SK-N-SH (cell line): ENCODE measurements around the gene CDC42SE2. TPM values are rescaled to one million over a fixed set of nuclear protein-coding genes. Genes with fewer than 3 reads are reported as not detected.
"Not testable (repeated sequence)": the region's sequence is repeated elsewhere in the genome, so short reads cannot be mapped to it uniquely, and the experiment has no call there.

ENCODE experiments used
- CTCF ChIA-PET: fragments of 300-600, 350-600 bp; formaldehyde crosslinking; extraction: SDS; loops from one replicate; lab custom pipeline; 2021; lab: Yijun Ruan, JAX
- POLR2A ChIA-PET: fragments of 350-600 bp; sonication (Branson Sonifier 250); formaldehyde crosslinking; extraction: SDS; loops from one replicate; lab custom pipeline; 2020; ENCODE audit warnings: antibody characterized with exemption, inconsistent platforms; lab: Yijun Ruan, JAX
- DNase-seq: peaks from one replicate; pipeline ENCODE4 v3.0.0; 2012
- H2AFZ ChIP-seq: fragments of 200-600 bp; sonication (generic); 2 replicates; pipeline ENCODE4 v1.8.1; 2016; ENCODE audit warnings: antibody characterized with exemption, mild to moderate bottlenecking, low read depth
- H3F3A ChIP-seq: fragments of 200-600 bp; sonication (generic); replicated peaks from 2 replicates; pipeline ENCODE3; 2016; ENCODE audit warnings: antibody characterized with exemption, mild to moderate bottlenecking; ENCODE audit not compliant: insufficient read depth
- H3K27ac ChIP-seq, 2 experiments: fragments of 200-500 bp in 1 of 2; fragments of 200-600 bp in 1 of 2; sonication (Bioruptor generic) in 1 of 2; sonication (generic), shearing (Covaris generic) in 1 of 2; 2 replicates each; pipeline versions ENCODE4 v1.5.1 to v1.6.1; 2014 to 2016; ENCODE audit warnings: low read depth in 2 of 2, inconsistent platforms in 1 of 2, low read length in 1 of 2, mild to moderate bottlenecking in 1 of 2, mixed read lengths in 1 of 2
- H3K27me3 ChIP-seq: fragments of 200-600 bp; sonication (generic), shearing (Covaris generic); 2 replicates; pipeline ENCODE4 v1.6.1; 2016; ENCODE audit warnings: mixed run types; ENCODE audit not compliant: insufficient read depth
- H3K36me3 ChIP-seq, 2 experiments: fragments of 200-500 bp in 1 of 2; fragments of 200-600 bp in 1 of 2; sonication (Bioruptor generic) in 1 of 2; sonication (generic) in 1 of 2; replicated peaks in 1 of 2; 2 replicates each; pipeline versions ENCODE3 to v1.5.1; 2014 to 2016; ENCODE audit warnings: low read length in 1 of 2, mild to moderate bottlenecking in 1 of 2; ENCODE audit not compliant: insufficient read depth in 2 of 2, control insufficient read depth in 1 of 2
- H3K4me1 ChIP-seq, 2 experiments: fragments of 200-500 bp in 1 of 2; fragments of 200-600 bp in 1 of 2; sonication (Bioruptor generic) in 1 of 2; sonication (generic), shearing (Covaris generic) in 1 of 2; 2 replicates each; pipeline versions ENCODE4 v1.5.1 to v1.6.1; 2014 to 2016; ENCODE audit warnings: low read depth in 1 of 2, low read length in 1 of 2, mixed run types in 1 of 2; ENCODE audit not compliant: insufficient read depth in 2 of 2, control insufficient read depth in 1 of 2
- H3K4me2 ChIP-seq: fragments of 200-600 bp; sonication (generic), shearing (Covaris generic); 2 replicates; pipeline ENCODE4 v1.6.1; 2017; ENCODE audit warnings: mixed run types
- H3K4me3 ChIP-seq, 2 experiments: fragments of 200-500 bp in 1 of 2; fragments of 200-600 bp in 1 of 2; sonication (Bioruptor generic) in 1 of 2; sonication (generic), shearing (Covaris generic) in 1 of 2; 2 replicates each; pipeline versions ENCODE4 v1.5.1 to v1.8.1; 2014 to 2016; ENCODE audit warnings: low read depth in 2 of 2, inconsistent platforms in 1 of 2, low read length in 1 of 2, mild to moderate bottlenecking in 1 of 2, mixed read lengths in 1 of 2, moderate library complexity in 1 of 2
- H3K79me2 ChIP-seq: fragments of 200-600 bp; sonication (generic); 2 replicates; pipeline ENCODE4 v1.8.1; 2017; ENCODE audit warnings: mild to moderate bottlenecking; ENCODE audit not compliant: insufficient read depth
- H3K9ac ChIP-seq: fragments of 200-600 bp; sonication (generic); 2 replicates; pipeline ENCODE4 v1.6.1; 2017; ENCODE audit warnings: mixed run types
- H3K9me2 ChIP-seq: fragments of 200-600 bp; sonication (generic); 2 replicates; pipeline ENCODE4 v1.6.1; 2017; ENCODE audit warnings: mixed run types
- H3K9me3 ChIP-seq: fragments of 200-600 bp; sonication (generic); 2 replicates; pipeline ENCODE4 v1.6.1; 2017; ENCODE audit warnings: mixed run types, mild to moderate bottlenecking, moderate library complexity
- H4K20me1 ChIP-seq: fragments of 200-600 bp; sonication (generic); 2 replicates; pipeline ENCODE4 v1.6.1; 2017; ENCODE audit warnings: mild to moderate bottlenecking, mixed run types; ENCODE audit not compliant: insufficient read depth
- ELF1 ChIP-seq: IDR thresholded peaks from 2 replicates; pipeline ENCODE4 v1.4.0; 2012
- EP300 ChIP-seq, 2 experiments: IDR thresholded peaks; 2 replicates each; pipeline versions ENCODE4 v1.4.0 to v1.6.1; 2012; ENCODE audit warnings: borderline replicate concordance in 1 of 2, low read depth in 1 of 2, low read length in 1 of 2
- MAX ChIP-seq: IDR thresholded peaks from 2 replicates; pipeline ENCODE4 v1.4.0; 2012; ENCODE audit warnings: low read depth
- MXI1 ChIP-seq: IDR thresholded peaks from 2 replicates; pipeline ENCODE4 v1.6.1; 2012; ENCODE audit warnings: mild to moderate bottlenecking, low read depth, low read length, improper control_type of control experiment
- RCOR1 ChIP-seq: fragments of 150-350 bp; IDR thresholded peaks from 2 replicates; pipeline ENCODE4 v1.6.1; 2017; ENCODE audit warnings: antibody characterized with exemption, low read length
- TCF12 ChIP-seq: IDR thresholded peaks from 2 replicates; pipeline ENCODE4 v1.4.0; 2012
- TEAD4 ChIP-seq: IDR thresholded peaks from 2 replicates; pipeline ENCODE4 v1.4.0; 2012; ENCODE audit warnings: mild to moderate bottlenecking, borderline replicate concordance; ENCODE audit not compliant: insufficient read depth
- ZBTB33 ChIP-seq: IDR thresholded peaks from 2 replicates; pipeline ENCODE4 v1.4.0; 2012; ENCODE audit warnings: low read depth, borderline replicate concordance
- WGBS: methylation state at CpG from one replicate; pipeline ENCODE4 v1.1.6; 2017; ENCODE audit warnings: low lambda C conversion rate; 5-methylcytosine and 5-hydroxymethylcytosine counted together
- polyA plus RNA-seq, 3 experiments: library from polyadenylated mRNA; depleted of rRNA; stranded (reverse); fragments of >200 nt; gene quantifications; 2 replicates each; pipeline ENCODE4 v1.2.3, GENCODE V29; 2012

CDC42SE2 gene
- polyA plus RNA-seq, 1 of the 3 experiments (the other 2 are of a cell fraction) = 8.6 TPM

DNA sequence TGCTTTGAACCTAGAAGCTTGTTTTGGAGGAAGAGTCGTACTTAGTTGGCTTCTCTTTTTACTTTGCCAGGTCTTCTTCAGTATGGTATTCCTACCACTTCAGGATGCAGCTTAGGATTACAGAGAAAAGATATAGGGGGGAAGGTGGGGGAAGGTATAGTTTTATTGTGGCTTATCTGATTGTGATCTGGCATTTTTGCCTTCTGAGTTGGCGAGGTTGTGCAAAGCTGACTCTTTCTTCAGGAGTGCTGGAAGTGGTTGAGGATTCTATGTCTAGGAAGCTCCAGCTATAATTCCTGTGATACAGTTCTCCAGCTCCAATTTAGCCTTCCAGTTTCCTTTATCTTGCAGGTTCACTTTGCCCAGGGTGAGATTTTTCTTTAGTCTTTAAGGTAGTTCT, 7.0 kb downstream of the CDC42SE2 start (continued):
- TF ChIP-seq MAX = peak; percentile 20; the same call in 1 of the 2 replicates
- TF ChIP-seq TCF12 = peak; percentile 69
- no peak for TF ChIP-seq MXI1
- TF ChIP-seq ELF1 = no peak
- TF ChIP-seq RCOR1 = no peak
- no peak for TF ChIP-seq ZBTB33

- H3K9me2 ChIP-seq, H3K27me3 ChIP-seq, DNase-seq, H3K36me3 ChIP-seq, H3K9ac ChIP-seq, H3K9me3 ChIP-seq, H3K4me3 ChIP-seq, POLR2A ChIA-PET, H3K27ac ChIP-seq, H3K4me2 ChIP-seq, CTCF ChIA-PET, H2AFZ ChIP-seq: not testable (repeated sequence)
- peaks cover 0 to 17% of the 10 kb centered on the region in 2 experiments; a peak in 1 of 4 replicates for H3K4me1 ChIP-seq
- H3K79me2 ChIP-seq = peaks cover 98% of the 10 kb centered on the region
- H3F3A ChIP-seq = peaks cover 15% of the 10 kb centered on the region
- peaks cover 18% of the 10 kb centered on the region for H4K20me1 ChIP-seq
- WGBS = 90% methylated on average over 8 of the region's 8 CpGs
These were observed 8.0 kb downstream of the CDC42SE2 start for GRCh38 chr5:131271888-131272287.

DNA sequence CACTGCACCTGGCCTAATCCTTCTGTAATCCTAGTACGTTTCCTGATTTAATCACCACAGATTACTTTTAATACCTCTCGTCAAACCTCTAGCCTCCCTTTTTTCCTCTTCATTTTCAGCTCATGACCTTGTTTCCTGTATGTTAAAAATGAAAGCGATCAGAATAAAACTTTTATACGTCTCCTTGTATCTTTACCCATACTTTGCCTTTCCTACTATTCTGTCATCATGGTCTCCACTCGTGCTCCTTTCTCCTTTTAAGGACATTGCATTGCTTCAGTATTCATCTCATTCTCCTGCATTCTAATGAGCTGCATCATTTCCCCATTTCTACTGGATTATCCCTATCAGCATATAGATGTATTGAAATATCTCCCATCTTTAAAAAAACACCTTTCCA, 8.5 kb downstream of the CDC42SE2 start:
- no peak for TF ChIP-seq TEAD4
- H3K4me2 ChIP-seq = no peak overlapping the region
- H3F3A ChIP-seq = peaks cover 15% of the 10 kb centered on the region
- 90% methylated on average over 5 of the region's 5 CpGs for WGBS
- peaks cover 0 to 17% of the 10 kb centered on the region in 2 experiments; a peak in 1 of 4 replicates for H3K4me1 ChIP-seq
- no peaks in the 10 kb centered on the region for H3K9me3 ChIP-seq
- CTCF ChIA-PET = no interaction called here
- H4K20me1 ChIP-seq = peaks cover 15% of the 10 kb centered on the region
- H3K9me2 ChIP-seq = no peaks in the 10 kb centered on the region
- H3K9ac ChIP-seq = no peak overlapping the region
- peaks cover 98% of the 10 kb centered on the region for H3K79me2 ChIP-seq
- H3K27me3 ChIP-seq = no peaks in the 10 kb centered on the region
- no peak overlapping the region for H3K4me3 ChIP-seq
- POLR2A ChIA-PET = no interaction called here
- H3K36me3 ChIP-seq = no peaks in the 10 kb centered on the region
- DNase-seq = no peak
- no peak overlapping the region for H3K27ac ChIP-seq
- H2AFZ ChIP-seq = no peak overlapping the region

- Histone ChIP-seq H3K36me3 (no peaks in the 10 kb centered on the region), H3K27ac (no peak overlapping the region), H3K9ac (no peak overlapping the region), H3K27me3 (no peaks in the 10 kb centered on the region), H4K20me1 (peaks cover 15% of the 10 kb centered on the region), H2AFZ (no peak overlapping the region), H3K9me3 (no peaks in the 10 kb centered on the region), H3K4me3 (no peak overlapping the region), H3K9me2 (no peaks in the 10 kb centered on the region), H3K79me2 (peaks cover 98% of the 10 kb centered on the region), H3K4me2 (no peak overlapping the region), H3F3A (peaks cover 19% of the 10 kb centered on the region), H3K4me1 (peaks cover 0 to 17% of the 10 kb centered on the region in 2 experiments; a peak in 1 of 4 replicates)
- DNase-seq = no peak
- no peak for TF ChIP-seq EP300 (IDR thresholded peaks at IDR 0.05; ENCODE audit: borderline replicate concordance in 1 of 2, low read depth in 1 of 2, low read length in 1 of 2)
- POLR2A ChIA-PET = no interaction called here
- WGBS = 96% methylated on average over 2 of the region's 2 CpGs
- CTCF ChIA-PET = no interaction called here
These were observed 8.9 kb downstream of the CDC42SE2 start for GRCh38 chr5:131272724-131273123.
